H9 (cell line): Measurements from ENCODE around the gene CGA. TPM values are rescaled to one million over a fixed set of nuclear protein-coding genes. Genes with fewer than 3 reads are reported as not detected.

ENCODE experiments used
- DNase-seq: peaks from one replicate; pipeline ENCODE4 v3.0.0-alpha.2; 2017
- H2AFZ ChIP-seq: one replicate; pipeline ENCODE4 v1.6.1; 2013; ENCODE audit warnings: mild to moderate bottlenecking, low read length, control low read depth, moderate library complexity
- H2AK5ac ChIP-seq: 2 replicates; pipeline ENCODE4 v1.6.1; 2013; ENCODE audit warnings: low read length, control low read depth, mixed read lengths; ENCODE audit not compliant: insufficient read length
- H2BK120ac ChIP-seq: one replicate; pipeline ENCODE4 v1.6.1; 2013; ENCODE audit warnings: low read depth, mild to moderate bottlenecking, low read length, control low read depth, inconsistent platforms; ENCODE audit not compliant: poor library complexity, severe bottlenecking
- H2BK12ac ChIP-seq: 2 replicates; pipeline ENCODE4 v1.6.1; 2013; ENCODE audit warnings: low read length, control low read depth, mixed read lengths, low read depth; ENCODE audit not compliant: insufficient read length
- H2BK15ac ChIP-seq: 2 replicates; pipeline ENCODE4 v1.6.1; 2013; ENCODE audit warnings: low read depth, low read length, control low read depth
- H2BK20ac ChIP-seq: one replicate; pipeline ENCODE4 v1.6.1; 2013; ENCODE audit warnings: low read depth, mild to moderate bottlenecking, low read length, control low read depth, inconsistent platforms; ENCODE audit not compliant: poor library complexity, severe bottlenecking
- H2BK5ac ChIP-seq: 2 replicates; pipeline ENCODE4 v1.6.1; 2013; ENCODE audit warnings: low read length, control low read depth, mixed read lengths; ENCODE audit not compliant: insufficient read length
- H3K14ac ChIP-seq: 2 replicates; pipeline ENCODE4 v1.6.1; 2013; ENCODE audit warnings: low read length, control low read depth; ENCODE audit not compliant: insufficient read depth
- H3K18ac ChIP-seq: 2 replicates; pipeline ENCODE4 v1.6.1; 2013; ENCODE audit warnings: low read depth, mild to moderate bottlenecking, mixed read lengths, low read length, control low read depth; ENCODE audit not compliant: insufficient read length
- H3K23ac ChIP-seq: 2 replicates; pipeline ENCODE4 v1.6.1; 2013; ENCODE audit warnings: low read length, control low read depth, mixed read lengths, low read depth; ENCODE audit not compliant: insufficient read length
- H3K23me2 ChIP-seq: 2 replicates; pipeline ENCODE4 v1.6.1; 2013; ENCODE audit warnings: low read depth, mild to moderate bottlenecking, mixed read lengths, low read length, control low read depth; ENCODE audit not compliant: insufficient read length, poor library complexity, severe bottlenecking
- H3K27ac ChIP-seq: 2 replicates; pipeline ENCODE4 v1.5.1; 2013; ENCODE audit warnings: low read length, control low read depth, mixed read lengths, low read depth; ENCODE audit not compliant: insufficient read length
- H3K27me3 ChIP-seq: 2 replicates; pipeline ENCODE4 v1.6.1; 2013; ENCODE audit warnings: low read length, control low read depth, inconsistent platforms; ENCODE audit not compliant: insufficient read depth
- H3K4ac ChIP-seq: 2 replicates; pipeline ENCODE4 v1.6.1; 2013; ENCODE audit warnings: low read depth, mild to moderate bottlenecking, control low read depth, inconsistent platforms, low read length, moderate library complexity
- H3K4me1 ChIP-seq: 2 replicates; pipeline ENCODE4 v1.6.1; 2013; ENCODE audit warnings: low read length, control low read depth, inconsistent platforms; ENCODE audit not compliant: insufficient read depth
- H3K4me2 ChIP-seq: 2 replicates; pipeline ENCODE4 v1.6.1; 2013; ENCODE audit warnings: low read length, control low read depth, mixed read lengths; ENCODE audit not compliant: insufficient read length, insufficient read depth
- H3K56ac ChIP-seq: 2 replicates; pipeline ENCODE4 v1.6.1; 2013; ENCODE audit warnings: low read depth, mild to moderate bottlenecking, mixed read lengths, low read length, control low read depth; ENCODE audit not compliant: insufficient read length
- H3K79me1 ChIP-seq: 2 replicates; pipeline ENCODE4 v1.6.1; 2013; ENCODE audit warnings: low read depth, mild to moderate bottlenecking, moderate library complexity, low read length, control low read depth, inconsistent platforms; ENCODE audit not compliant: insufficient read depth, poor library complexity, severe bottlenecking
- H3K79me2 ChIP-seq: 2 replicates; pipeline ENCODE4 v1.6.1; 2013; ENCODE audit warnings: low read length, control low read depth, inconsistent platforms; ENCODE audit not compliant: insufficient read depth
- H3K9ac ChIP-seq: 2 replicates; pipeline ENCODE4 v1.6.1; 2013; ENCODE audit warnings: low read length, control low read depth, mixed read lengths; ENCODE audit not compliant: insufficient read length; ENCODE audit errors: extremely low read depth
- H3K9me3 ChIP-seq: one replicate; pipeline ENCODE4 v1.6.1; 2013; ENCODE audit warnings: low read depth, low read length, inconsistent platforms; ENCODE audit not compliant: control insufficient read depth
- H3T11ph ChIP-seq: one replicate; pipeline ENCODE4 v1.6.1; 2013; ENCODE audit warnings: mild to moderate bottlenecking, low read length, control low read depth, inconsistent platforms
- H4K20me1 ChIP-seq: one replicate; pipeline ENCODE4 v1.6.1; 2013; ENCODE audit not compliant: control insufficient read depth, insufficient read length, insufficient read depth
- H4K5ac ChIP-seq: 2 replicates; pipeline ENCODE4 v1.6.1; 2013; ENCODE audit warnings: low read depth, mild to moderate bottlenecking, mixed read lengths, low read length, control low read depth; ENCODE audit not compliant: insufficient read length
- H4K8ac ChIP-seq: replicated peaks from 2 replicates; pipeline ENCODE4 v1.6.1; 2013; ENCODE audit warnings: low read length, control low read depth, mixed read lengths, low read depth; ENCODE audit not compliant: insufficient read length
- H4K91ac ChIP-seq: 2 replicates; pipeline ENCODE4 v1.6.1; 2013; ENCODE audit warnings: low read depth, mild to moderate bottlenecking, moderate library complexity, mixed read lengths, low read length, control low read depth; ENCODE audit not compliant: insufficient read length
- H3K27ac Mint-ChIP-seq, 3 experiments: 2 replicates in 2 of 3; 3 replicates in 1 of 3; pipeline ENCODE4 v1.8.0; 2020 to 2021; ENCODE audit warnings: mixed read lengths in 3 of 3, mild to moderate bottlenecking in 1 of 3, moderate library complexity in 1 of 3
- H3K27me3 Mint-ChIP-seq: 2 replicates; pipeline ENCODE4 v1.8.0; 2021; ENCODE audit warnings: low read depth, mild to moderate bottlenecking, moderate library complexity, mixed read lengths
- H3K36me3 Mint-ChIP-seq, 3 experiments: 2 replicates in 2 of 3; 3 replicates in 1 of 3; pipeline ENCODE4 v1.8.0; 2020 to 2021; ENCODE audit warnings: low read depth in 3 of 3, mixed read lengths in 3 of 3; ENCODE audit not compliant: insufficient read depth in 1 of 3
- H3K4me1 Mint-ChIP-seq, 2 experiments: 2 replicates each; pipeline ENCODE4 v1.8.0; 2020; ENCODE audit warnings: mixed read lengths in 2 of 2
- H3K4me3 Mint-ChIP-seq, 2 experiments: 2 replicates in 1 of 2; 3 replicates in 1 of 2; pipeline ENCODE4 v1.8.0; 2020 to 2021; ENCODE audit warnings: mild to moderate bottlenecking in 2 of 2, mixed read lengths in 2 of 2, moderate library complexity in 1 of 2
- H3K9me3 Mint-ChIP-seq, 2 experiments: 2 replicates in 1 of 2; 3 replicates in 1 of 2; pipeline ENCODE4 v1.8.0; 2020; ENCODE audit warnings: mild to moderate bottlenecking in 2 of 2, mixed read lengths in 2 of 2, moderate library complexity in 1 of 2
- CTCF ChIP-seq: fragments of 200-600 bp; sonication (generic); conservative IDR thresholded peaks from 3 replicates; pipeline ENCODE4 v1.8.0; 2021; ENCODE audit warnings: antibody characterized with exemption, mild to moderate bottlenecking
- WGBS: extraction: QIAGEN DNeasy Blood & Tissue Kit; methylation state at CpG from one replicate; pipeline ENCODE4 v1.1.7; 2013; ENCODE audit warnings: missing lambda C conversion rate, low lambda C conversion rate, mixed read lengths; ENCODE audit not compliant: insufficient read length; ENCODE audit errors: extremely low coverage; 5-methylcytosine and 5-hydroxymethylcytosine counted together
- total RNA-seq: library from RNA; stranded (reverse); gene quantifications from 2 replicates; pipeline ENCODE4 v1.2.1, GENCODE V29; 2021

Gene CGA
- total RNA-seq, 1 experiment from 2014 or later: not detected

GRCh38 chr6:87102151-87102621, 7.3 kb upstream of the CGA start:
- H2AFZ ChIP-seq: no peak overlapping the region

More at GRCh38 chr6:87102151-87102621, 7.3 kb upstream of the CGA start:
- TF ChIP-seq CTCF: no peak
- Mint-ChIP-seq H3K9me3 (no peaks in the 10 kb centered on the region), H3K27me3 (no peaks in the 10 kb centered on the region), H3K27ac (no peak overlapping the region), H3K4me3 (no peak overlapping the region), H3K4me1 (peaks cover 6% of the 10 kb centered on the region in 2 experiments), H3K36me3 (no peaks in the 10 kb centered on the region)
- no peaks in the 10 kb centered on the region for H3K23me2 ChIP-seq
- no peak overlapping the region for H2BK5ac ChIP-seq
- H3K27ac ChIP-seq: no peak overlapping the region
- H3K27me3 ChIP-seq: no peaks in the 10 kb centered on the region
- no peak overlapping the region for H3K4ac ChIP-seq
- H3K4me2 ChIP-seq: no peak overlapping the region
- no peaks in the 10 kb centered on the region for H3K79me1 ChIP-seq
- H4K20me1 ChIP-seq: no peaks in the 10 kb centered on the region
- H4K8ac ChIP-seq: no peak overlapping the region
- no peaks in the 10 kb centered on the region for H3K4me1 ChIP-seq
- H3T11ph ChIP-seq: no peak overlapping the region
- H2BK15ac ChIP-seq: no peak overlapping the region
- H4K91ac ChIP-seq: no peak overlapping the region
- H3K14ac ChIP-seq: no peak overlapping the region
- H2BK20ac ChIP-seq: no peak overlapping the region
- H3K18ac ChIP-seq: no peak overlapping the region
- no CpG with 5 or more reads among the region's 1 CpG for WGBS
- DNase-seq: no peak
- H2BK12ac ChIP-seq: no peak overlapping the region
- no peak overlapping the region for H3K23ac ChIP-seq
- no peaks in the 10 kb centered on the region for H3K79me2 ChIP-seq
- no peaks in the 10 kb centered on the region for H3K9me3 ChIP-seq
- H2AK5ac ChIP-seq: no peak overlapping the region
- no peak overlapping the region for H2BK120ac ChIP-seq
- H3K9ac ChIP-seq: no peak overlapping the region
- no peak overlapping the region for H3K56ac ChIP-seq
- H4K5ac ChIP-seq: no peak overlapping the region
